Gastrocnemius medialis (tissue), 4 donors: Measurements from ENCODE around the gene NFIA.

ENCODE experiments used
- POLR2A ChIP-seq, 2 donors: fragments of 450-650 bp; IDR thresholded peaks; one replicate each; pipeline ENCODE4 v1.6.1; 2017; ENCODE audit warnings: antibody characterized with exemption in 2 of 2, mild to moderate bottlenecking in 2 of 2, moderate library complexity in 2 of 2
- TF ChIP-seq, protein P1 (sequence below), 5 experiments: fragments of 450-650 bp in 3 of 5; fragments of 200-600 bp in 2 of 5; sonication (generic) in 2 of 5; IDR thresholded peaks in 4 of 5; conservative IDR thresholded peaks in 1 of 5; 1 replicate in 4 of 5; 2 replicates in 1 of 5; pipeline ENCODE4 v1.5.1; 2016 to 2019; ENCODE audit warnings: antibody characterized with exemption in 5 of 5, mild to moderate bottlenecking in 3 of 5, moderate library complexity in 3 of 5

DNA sequence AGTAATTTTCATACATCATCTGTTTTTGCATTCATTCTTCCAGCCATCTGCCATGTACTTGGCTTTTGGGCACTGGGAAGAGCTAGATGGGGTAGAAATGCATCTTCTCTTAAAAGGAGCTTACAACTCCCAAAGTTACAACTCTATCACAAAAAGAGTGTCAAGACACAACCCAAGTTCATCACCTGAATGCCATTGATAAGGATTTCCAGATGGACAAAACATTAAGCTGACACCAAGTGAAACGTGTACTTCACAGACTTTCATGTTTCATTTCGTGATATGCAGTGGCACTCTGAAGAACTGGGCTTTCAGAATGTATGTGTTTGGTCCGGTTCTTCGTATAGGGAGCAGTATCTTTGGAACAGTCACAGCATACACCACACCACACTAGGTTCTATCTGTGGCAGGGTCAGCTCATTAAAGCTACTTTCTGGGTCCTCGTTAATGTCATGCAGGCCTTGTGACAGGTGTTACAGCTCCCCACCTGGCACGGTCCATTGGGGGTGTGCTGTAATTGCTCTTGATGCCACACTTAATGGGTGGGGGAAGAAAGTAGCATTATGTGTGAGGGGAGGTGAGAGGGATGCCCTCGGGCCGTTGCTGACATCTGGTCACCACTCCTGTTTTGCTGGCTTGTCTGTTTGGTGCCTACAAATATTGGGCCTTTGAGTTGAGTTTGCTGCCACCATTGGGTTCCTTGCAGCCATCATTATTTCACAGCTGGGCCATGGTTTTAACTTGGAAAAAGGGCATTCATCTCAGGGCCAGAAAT lies 164.9 kb downstream of the NFIA start:
- TF ChIP-seq, protein P1, sequence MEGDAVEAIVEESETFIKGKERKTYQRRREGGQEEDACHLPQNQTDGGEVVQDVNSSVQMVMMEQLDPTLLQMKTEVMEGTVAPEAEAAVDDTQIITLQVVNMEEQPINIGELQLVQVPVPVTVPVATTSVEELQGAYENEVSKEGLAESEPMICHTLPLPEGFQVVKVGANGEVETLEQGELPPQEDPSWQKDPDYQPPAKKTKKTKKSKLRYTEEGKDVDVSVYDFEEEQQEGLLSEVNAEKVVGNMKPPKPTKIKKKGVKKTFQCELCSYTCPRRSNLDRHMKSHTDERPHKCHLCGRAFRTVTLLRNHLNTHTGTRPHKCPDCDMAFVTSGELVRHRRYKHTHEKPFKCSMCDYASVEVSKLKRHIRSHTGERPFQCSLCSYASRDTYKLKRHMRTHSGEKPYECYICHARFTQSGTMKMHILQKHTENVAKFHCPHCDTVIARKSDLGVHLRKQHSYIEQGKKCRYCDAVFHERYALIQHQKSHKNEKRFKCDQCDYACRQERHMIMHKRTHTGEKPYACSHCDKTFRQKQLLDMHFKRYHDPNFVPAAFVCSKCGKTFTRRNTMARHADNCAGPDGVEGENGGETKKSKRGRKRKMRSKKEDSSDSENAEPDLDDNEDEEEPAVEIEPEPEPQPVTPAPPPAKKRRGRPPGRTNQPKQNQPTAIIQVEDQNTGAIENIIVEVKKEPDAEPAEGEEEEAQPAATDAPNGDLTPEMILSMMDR (IDR thresholded peaks at IDR 0.05 in 4 of 5, conservative IDR thresholded peaks at IDR 0.05 in 1 of 5) = no peak
- TF ChIP-seq POLR2A (IDR thresholded peaks at IDR 0.05) = no peak
